ENCODE data around the gene SCN10A. TPM values are rescaled to one million over a fixed set of nuclear protein-coding genes. Genes with fewer than 3 reads are reported as not detected.

The SCN10A gene
- total RNA-seq, 1 donor from 2014 or later = not detected

DNA sequence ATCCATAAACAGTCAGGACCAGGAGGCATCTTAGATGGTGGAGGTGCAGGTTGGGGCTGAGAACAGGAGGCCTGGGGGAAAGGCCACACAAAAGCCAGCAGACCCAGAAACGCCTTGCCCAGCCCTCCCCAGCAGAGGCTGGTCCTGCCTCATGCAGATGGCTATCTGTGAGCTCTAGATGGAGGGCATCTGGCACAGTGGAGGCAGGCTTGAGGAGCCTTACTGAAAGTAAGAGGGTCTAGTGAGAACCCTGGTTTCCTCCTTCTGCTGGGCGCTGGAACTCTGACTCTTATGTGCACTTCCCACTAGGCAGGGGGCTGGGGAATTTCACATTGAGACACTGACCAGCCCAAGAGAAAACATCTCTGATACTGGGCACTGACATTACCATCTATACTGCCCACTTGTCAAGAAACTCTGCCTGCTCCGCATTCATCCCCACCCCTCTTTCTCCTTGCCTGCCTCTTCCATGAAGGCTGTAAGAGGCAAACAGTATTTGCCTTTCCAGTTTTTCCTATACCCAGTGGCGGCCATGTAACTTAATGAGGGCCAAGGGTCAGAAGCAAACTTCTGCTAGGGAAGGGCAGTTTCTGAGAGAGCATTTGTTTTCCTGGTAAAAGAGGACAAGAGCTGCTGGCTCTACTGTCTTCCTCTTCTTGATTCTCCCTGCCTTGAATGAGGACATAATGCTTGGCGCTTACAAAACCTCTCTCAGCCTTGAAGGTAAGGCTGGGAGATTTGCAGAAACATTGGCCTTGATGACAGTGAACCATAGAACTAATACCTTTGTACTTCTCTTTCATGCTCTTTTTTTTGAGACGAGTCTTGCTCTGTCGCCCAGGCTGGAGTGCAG lies 162.1 kb downstream of the SCN10A start:
- intact Hi-C loops (cut with micrococcal nuclease) = loop anchor here (2.0 to 10.0 kb wide), 3 partner anchors 307 to 751 kb away; partner anchors contain the start of genes ACAA1, MYD88, RPSA and XYLB
- Mint-ChIP-seq H3K27ac (no peak overlapping the region), H3K4me3 (no peak overlapping the region), H3K36me3 (ENCODE audit: low read depth) (no peaks in the 10 kb centered on the region), H3K9me3 (no peaks in the 10 kb centered on the region), H3K27me3 (ENCODE audit: insufficient read depth) (peaks cover 32% of the 10 kb centered on the region), H3K4me1 (ENCODE audit: low read depth) (peaks cover 7% of the 10 kb centered on the region)
- DNase-seq (ENCODE audit: low spot score) = no peak

DNA sequence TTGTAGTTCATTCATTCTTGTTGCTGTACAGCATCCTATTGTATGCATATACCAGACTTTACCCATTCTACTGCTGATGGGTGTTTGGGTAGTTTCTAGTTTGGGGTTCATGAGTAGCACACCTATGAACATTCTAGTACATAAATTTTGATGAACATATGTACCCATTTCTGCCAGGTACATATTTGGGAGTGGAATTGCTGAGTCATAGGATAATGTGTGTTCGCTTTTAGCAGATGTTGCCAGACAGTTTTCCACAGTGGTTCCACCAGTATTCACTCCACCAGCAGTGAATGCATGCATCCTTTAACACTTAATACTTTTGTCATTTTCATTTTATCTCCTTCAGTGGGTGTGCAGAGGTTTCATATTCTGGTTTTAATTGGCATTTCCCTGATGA lies 163.1 kb downstream of the SCN10A start:
- H3K4me3 Mint-ChIP-seq = no peak overlapping the region
- intact Hi-C loops (cut with micrococcal nuclease) = loop anchor here (5.0 to 10.0 kb wide), 2 partner anchors 516 to 752 kb away; partner anchors contain the start of genes ACAA1, MYD88 and RPSA
- no peak overlapping the region for H3K27ac Mint-ChIP-seq
- DNase-seq (ENCODE audit: low spot score) = no peak
- H3K27me3 Mint-ChIP-seq (ENCODE audit: insufficient read depth) = peaks cover 30% of the 10 kb centered on the region
- peaks cover 2% of the 10 kb centered on the region for H3K36me3 Mint-ChIP-seq (ENCODE audit: low read depth)
- peaks cover 12% of the 10 kb centered on the region for H3K4me1 Mint-ChIP-seq (ENCODE audit: low read depth)
- H3K9me3 Mint-ChIP-seq = no peaks in the 10 kb centered on the region

DNA sequence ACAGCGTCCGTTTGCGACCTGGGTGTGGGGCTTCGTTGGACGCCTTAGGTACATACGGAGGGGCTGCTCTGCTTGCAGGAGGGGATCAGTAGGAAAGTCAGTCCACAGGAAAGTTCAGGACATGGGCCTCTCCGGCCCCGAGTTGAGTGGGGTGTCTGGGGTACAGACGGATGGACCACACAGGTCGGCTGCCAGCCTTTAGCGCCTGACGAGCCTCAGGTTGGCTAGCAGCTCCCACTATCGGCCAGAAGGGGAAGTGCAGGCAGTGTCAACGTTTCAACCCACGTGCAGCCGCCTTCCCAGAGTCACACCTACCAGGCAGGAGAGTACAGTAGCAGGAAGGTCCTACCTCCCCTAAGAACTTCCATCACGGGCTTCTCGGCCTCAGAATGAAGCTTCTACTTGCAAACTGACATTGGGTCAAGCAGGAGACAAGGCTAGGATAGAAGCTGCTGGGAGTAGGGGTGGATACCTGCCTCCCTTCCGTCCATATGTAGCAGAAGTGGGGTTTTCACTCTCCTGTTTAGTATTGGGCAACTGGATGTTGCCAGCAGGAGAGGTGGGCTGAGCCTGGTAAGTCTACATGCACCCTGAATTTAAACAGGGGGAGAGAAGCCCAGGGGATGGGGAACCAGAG lies 164.7 kb downstream of the SCN10A start:
- Mint-ChIP-seq H3K27ac (no peak overlapping the region), H3K27me3 (ENCODE audit: insufficient read depth) (peaks cover 17% of the 10 kb centered on the region), H3K4me3 (no peak overlapping the region), H3K9me3 (no peaks in the 10 kb centered on the region), H3K4me1 (ENCODE audit: low read depth) (peaks cover 12% of the 10 kb centered on the region), H3K36me3 (ENCODE audit: low read depth) (peaks cover 2% of the 10 kb centered on the region)
- intact Hi-C loops (cut with micrococcal nuclease) = loop anchor here (1.0 to 10.0 kb wide), 4 partner anchors 130 to 754 kb away; partner anchors contain the start of genes ACAA1, EXOG, MYD88 and RPSA
- DNase-seq (ENCODE audit: low spot score) = peak; percentile 55

DNA sequence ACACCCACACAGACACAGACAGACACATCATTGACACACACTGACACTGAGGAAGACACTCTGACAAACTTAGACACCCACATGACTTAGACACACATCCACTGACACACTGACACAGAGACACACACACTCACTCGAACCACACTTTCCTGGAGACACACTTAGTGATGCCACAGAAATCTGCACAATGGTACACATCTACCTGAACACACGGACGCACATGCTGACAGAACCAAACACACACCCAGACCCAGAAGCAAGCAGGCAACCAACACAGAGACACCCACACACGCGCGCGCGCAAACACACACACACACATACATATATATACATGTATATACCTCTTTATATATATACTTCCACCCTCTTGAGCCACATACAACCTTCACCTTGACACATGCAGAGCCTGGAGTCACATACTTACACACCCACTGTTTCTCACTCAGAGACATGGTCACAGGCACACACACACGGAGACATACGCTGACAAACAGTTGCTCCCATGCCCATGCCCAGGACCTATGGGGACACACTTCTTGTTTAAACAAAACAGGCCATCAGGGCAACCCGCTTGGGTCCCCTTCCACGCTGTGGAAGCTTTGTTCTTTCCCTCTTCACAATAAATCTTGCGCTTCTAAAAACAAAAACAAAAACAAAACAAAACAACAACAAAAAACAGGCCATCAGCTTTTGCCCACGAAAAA lies 165.6 kb downstream of the SCN10A start:
- intact Hi-C loops (cut with micrococcal nuclease) = loop anchor here (5.0 to 10.0 kb wide), 2 partner anchors 513 to 754 kb away; partner anchors contain the start of genes ACAA1, MYD88 and RPSA

DNA sequence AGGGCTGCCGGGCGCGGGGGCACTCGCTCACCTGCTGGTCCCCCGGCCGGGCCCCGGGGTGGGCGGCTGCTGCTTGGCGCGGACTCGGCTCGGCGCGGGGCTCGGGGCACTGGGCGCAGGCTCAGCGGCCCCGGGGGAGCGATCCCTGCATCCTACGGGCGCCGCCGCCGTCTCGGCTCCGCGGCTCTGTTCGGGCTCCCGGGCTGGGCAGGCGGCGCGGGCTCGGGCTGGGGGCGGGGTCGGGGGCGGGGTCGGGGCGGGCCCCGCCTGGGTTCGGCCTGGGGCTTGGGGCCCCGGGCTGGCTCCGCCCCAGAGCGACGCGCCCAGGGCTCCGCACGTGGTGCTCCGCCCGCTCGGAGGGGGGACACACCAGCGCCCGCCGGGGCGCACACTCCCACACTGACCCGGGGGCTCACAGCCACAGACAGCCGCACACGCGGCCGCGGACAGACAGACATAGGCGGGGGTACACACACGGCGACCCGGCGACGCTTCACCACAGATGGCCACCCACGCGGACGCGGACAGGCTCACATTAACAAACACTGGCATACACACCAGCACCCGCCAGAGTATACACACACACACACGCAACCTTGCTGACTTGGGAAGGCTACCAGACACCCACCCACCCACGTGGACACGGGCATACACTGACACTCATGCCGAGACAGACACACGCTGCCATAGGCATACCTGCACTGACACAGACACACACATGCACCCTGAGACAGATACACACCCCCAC lies 166.3 kb downstream of the SCN10A start, which contains the start of gene SCN5A:
SCN5A (minus strand) TSS at position 188 of the 748 bp plus-strand sequence. CDS start 16,380 bp downstream, outside the sequence.
- peaks cover 5% of the 10 kb centered on the region for H3K4me1 Mint-ChIP-seq (ENCODE audit: low read depth)
- peaks cover 12% of the 10 kb centered on the region for H3K27me3 Mint-ChIP-seq (ENCODE audit: insufficient read depth)
- no peak within 1 kb of the TSS for H3K27ac Mint-ChIP-seq
- peaks cover 2% of the 10 kb centered on the region for H3K36me3 Mint-ChIP-seq (ENCODE audit: low read depth)
- peak; percentile 27 for DNase-seq (ENCODE audit: low spot score)
- no peaks in the 10 kb centered on the region for H3K9me3 Mint-ChIP-seq
- H3K4me3 Mint-ChIP-seq = peak within 1 kb of the TSS; percentile 77
- intact Hi-C loops (cut with micrococcal nuclease) = loop anchor here (5.0 to 10.0 kb wide), 3 partner anchors 345 to 755 kb away; partner anchors contain the start of genes ACAA1, MYD88 and RPSA

More for the DNA sequence above, 165.6 kb downstream of the SCN10A start:
- no peak overlapping the region for H3K27ac Mint-ChIP-seq
- H3K36me3 Mint-ChIP-seq (ENCODE audit: low read depth) = peaks cover 2% of the 10 kb centered on the region
- H3K4me3 Mint-ChIP-seq = no peak overlapping the region
- peaks cover 12% of the 10 kb centered on the region for H3K27me3 Mint-ChIP-seq (ENCODE audit: insufficient read depth)
- DNase-seq (ENCODE audit: low spot score) = no peak
- peaks cover 6% of the 10 kb centered on the region for H3K4me1 Mint-ChIP-seq (ENCODE audit: low read depth)
- H3K9me3 Mint-ChIP-seq = no peaks in the 10 kb centered on the region

DNA sequence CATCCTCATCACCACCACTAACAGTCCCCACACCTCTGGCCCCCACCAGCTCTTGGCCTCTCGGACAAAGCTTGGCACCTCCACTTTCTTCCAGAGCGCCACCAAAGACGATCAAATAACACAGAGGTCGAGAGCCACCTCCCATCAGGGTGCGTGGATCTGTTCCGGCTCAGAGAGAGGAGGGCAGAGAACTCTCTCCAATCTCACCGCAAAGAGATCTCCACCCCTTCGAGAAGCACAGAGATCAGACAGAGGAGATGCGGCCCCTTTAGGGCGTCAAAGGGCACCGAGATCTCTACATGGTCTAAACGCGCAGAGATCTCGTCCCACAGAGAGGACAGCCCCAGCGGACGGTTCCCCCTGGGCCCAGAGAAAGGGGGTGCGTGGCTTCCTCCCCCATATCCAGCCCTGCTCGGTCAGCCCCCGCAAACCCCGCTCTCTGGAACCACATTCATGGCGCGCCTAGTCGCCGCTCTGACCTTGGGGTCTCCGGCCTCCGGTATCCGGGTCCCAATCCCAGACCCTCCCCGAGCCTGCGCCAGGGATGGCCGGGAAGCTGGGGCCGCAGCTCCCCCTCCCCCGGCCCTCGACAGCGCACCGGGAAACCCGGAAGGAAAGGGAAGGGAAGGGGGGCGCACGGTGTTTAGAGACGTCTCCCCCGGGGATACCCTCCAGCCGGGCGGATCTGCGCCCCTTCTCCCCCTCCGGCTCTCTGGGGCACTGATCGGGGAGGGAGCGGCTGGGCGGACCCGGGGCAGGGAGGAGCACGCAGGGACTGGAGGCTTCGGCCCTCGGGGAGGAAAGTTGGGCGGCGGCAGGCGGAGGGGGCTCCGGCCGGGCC lies 167.1 kb downstream of the SCN10A start:
- Mint-ChIP-seq H3K27ac (no peak overlapping the region), H3K9me3 (no peaks in the 10 kb centered on the region), H3K27me3 (ENCODE audit: insufficient read depth) (peaks cover 11% of the 10 kb centered on the region), H3K4me1 (ENCODE audit: low read depth) (peaks cover 5% of the 10 kb centered on the region), H3K4me3 (peak overlapping the region; percentile 77), H3K36me3 (ENCODE audit: low read depth) (peaks cover 2% of the 10 kb centered on the region)
- intact Hi-C loops (cut with micrococcal nuclease) = loop anchor here (10.0 kb wide), 1 partner anchor 346 kb away; no protein-coding TSS in a partner anchor
- DNase-seq (ENCODE audit: low spot score) = no peak

DNA sequence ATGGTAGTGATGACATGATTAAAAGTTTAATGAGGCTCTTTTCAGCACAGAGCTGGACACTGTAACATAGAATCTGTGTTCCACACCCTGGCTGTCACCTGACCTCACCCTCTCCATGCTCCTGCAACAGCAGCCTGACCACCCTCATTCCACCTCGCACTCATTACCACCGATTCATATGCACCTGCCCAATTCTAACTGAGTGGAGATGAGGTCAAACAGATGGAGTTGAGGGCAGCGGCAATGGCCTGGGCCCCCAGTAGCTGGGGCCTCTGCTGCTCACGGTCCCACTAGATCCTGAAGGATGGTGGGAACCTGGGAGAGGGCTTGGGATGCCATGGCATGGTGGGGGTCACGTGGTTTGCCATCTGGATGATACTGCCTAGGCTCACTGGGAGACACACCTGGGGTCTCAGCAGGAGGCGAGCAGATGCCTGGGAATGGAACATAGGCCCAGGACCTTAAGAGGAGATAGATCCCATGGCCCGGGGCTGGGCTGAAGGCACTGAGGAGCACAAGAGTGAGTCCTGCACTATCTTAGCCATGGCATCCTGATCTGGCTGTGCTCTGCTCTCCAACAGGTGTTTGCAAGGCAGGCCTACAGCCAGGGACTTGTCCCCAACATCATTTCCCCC lies 167.9 kb downstream of the SCN10A start:
- H3K9me3 Mint-ChIP-seq = no peaks in the 10 kb centered on the region
- intact Hi-C loops (cut with micrococcal nuclease) = loop anchor here (10.0 kb wide), 1 partner anchor 347 kb away; no protein-coding TSS in a partner anchor
- DNase-seq (ENCODE audit: low spot score) = no peak
- no peak overlapping the region for H3K27ac Mint-ChIP-seq
- H3K4me3 Mint-ChIP-seq = peak overlapping the region; percentile 77
- peaks cover 5% of the 10 kb centered on the region for H3K4me1 Mint-ChIP-seq (ENCODE audit: low read depth)
- peaks cover 6% of the 10 kb centered on the region for H3K27me3 Mint-ChIP-seq (ENCODE audit: insufficient read depth)
- peaks cover 2% of the 10 kb centered on the region for H3K36me3 Mint-ChIP-seq (ENCODE audit: low read depth)

DNA sequence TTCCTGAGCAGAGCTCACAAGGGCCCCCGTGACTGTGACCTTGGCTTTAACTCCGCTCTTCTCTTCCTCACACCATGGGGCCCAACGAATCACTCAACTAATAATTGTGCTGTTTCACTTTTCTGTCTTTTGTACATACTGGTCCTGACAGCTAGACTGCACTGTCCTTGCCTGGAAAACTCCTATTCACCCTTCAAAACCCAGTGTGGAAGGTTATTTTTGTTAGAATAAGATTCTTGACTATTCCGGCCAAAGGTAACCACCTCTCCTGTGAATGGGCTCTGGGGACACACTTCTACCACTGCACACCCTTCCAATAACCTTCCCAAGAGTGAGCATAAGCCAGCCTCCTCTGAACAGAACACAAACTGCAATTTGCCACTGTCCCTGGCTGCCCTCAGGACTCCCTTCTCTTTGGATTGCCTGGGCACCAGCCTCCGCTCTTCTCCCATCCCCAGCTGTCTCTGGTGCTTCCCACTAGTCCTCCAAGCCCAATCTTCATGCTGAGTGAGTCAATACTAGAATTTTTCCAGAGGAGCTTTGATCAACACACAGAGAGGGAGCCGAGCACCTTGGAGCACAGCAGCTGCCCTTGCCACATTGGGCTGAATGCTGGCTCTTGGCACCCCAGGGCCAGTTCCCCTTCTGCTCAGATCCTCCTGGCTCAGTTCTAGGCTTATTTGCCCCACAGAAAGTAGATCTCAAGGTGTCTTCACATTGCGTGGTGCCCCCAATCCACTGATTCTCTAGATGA lies 168.6 kb downstream of the SCN10A start:
- Mint-ChIP-seq H3K27ac (no peak overlapping the region), H3K27me3 (ENCODE audit: insufficient read depth) (no peaks in the 10 kb centered on the region), H3K4me3 (no peak overlapping the region), H3K36me3 (ENCODE audit: low read depth) (peaks cover 2% of the 10 kb centered on the region), H3K4me1 (ENCODE audit: low read depth) (peaks cover 5% of the 10 kb centered on the region), H3K9me3 (no peaks in the 10 kb centered on the region)
- DNase-seq (ENCODE audit: low spot score) = no peak
- intact Hi-C loops (cut with micrococcal nuclease) = loop anchor here (10.0 kb wide), 1 partner anchor 347 kb away; no protein-coding TSS in a partner anchor
